Testis (tissue), 2 donors: ENCODE data around the gene DNASE1L3.

Source experiments
- POLR2A ChIP-seq: fragments of 450-650 bp; IDR thresholded peaks from one replicate; pipeline ENCODE4 v1.6.1; 2017; ENCODE audit warnings: antibody characterized with exemption, mild to moderate bottlenecking, moderate library complexity
- TF ChIP-seq, protein P1 (sequence below), 3 experiments: fragments of 450-650 bp in 2 of 3; fragments of 200-600 bp in 1 of 3; sonication (generic) in 1 of 3; IDR thresholded peaks; one replicate each; pipeline ENCODE4 v1.5.1; 2016 to 2019; ENCODE audit warnings: antibody characterized with exemption in 3 of 3, mild to moderate bottlenecking in 2 of 3, moderate library complexity in 1 of 3

DNA sequence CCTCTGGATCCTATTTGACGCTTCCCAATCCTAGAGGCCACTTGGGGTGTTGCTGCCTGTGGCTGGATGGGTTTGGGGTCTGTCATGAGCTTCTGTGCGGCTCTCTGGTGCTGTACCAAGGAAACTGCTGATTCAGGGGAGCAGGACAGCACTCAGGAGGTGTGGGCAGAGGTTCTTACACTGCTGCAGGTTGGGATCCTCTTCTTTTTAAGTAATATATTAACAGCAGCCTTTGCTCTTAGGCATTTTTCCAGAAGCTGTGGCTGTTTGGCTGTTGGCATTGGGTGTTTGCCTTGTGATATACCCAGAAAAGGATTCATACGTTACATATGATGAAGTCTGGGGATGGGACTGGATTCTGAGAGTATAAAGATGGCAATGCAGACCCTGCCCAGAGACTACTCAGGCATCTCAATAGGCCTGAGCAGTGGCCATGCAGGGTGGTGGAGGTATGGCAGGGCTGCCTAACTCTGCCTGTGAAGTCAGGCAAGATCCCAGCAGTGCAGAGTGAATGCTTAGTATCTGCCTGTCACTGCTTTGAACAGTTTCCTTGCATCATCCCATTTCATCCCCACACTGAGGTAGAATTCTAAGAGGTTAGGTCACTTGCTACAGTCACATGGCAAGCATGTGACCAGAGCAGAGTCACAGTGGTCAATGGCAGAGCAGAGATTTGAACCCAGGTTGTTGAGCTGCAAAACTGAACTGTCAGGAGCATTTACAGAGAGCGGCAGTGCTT is 30.7 kb upstream of the DNASE1L3 start:
- TF ChIP-seq, protein P1, sequence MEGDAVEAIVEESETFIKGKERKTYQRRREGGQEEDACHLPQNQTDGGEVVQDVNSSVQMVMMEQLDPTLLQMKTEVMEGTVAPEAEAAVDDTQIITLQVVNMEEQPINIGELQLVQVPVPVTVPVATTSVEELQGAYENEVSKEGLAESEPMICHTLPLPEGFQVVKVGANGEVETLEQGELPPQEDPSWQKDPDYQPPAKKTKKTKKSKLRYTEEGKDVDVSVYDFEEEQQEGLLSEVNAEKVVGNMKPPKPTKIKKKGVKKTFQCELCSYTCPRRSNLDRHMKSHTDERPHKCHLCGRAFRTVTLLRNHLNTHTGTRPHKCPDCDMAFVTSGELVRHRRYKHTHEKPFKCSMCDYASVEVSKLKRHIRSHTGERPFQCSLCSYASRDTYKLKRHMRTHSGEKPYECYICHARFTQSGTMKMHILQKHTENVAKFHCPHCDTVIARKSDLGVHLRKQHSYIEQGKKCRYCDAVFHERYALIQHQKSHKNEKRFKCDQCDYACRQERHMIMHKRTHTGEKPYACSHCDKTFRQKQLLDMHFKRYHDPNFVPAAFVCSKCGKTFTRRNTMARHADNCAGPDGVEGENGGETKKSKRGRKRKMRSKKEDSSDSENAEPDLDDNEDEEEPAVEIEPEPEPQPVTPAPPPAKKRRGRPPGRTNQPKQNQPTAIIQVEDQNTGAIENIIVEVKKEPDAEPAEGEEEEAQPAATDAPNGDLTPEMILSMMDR (IDR thresholded peaks at IDR 0.05): no peak
- TF ChIP-seq POLR2A: no peak
